Colon (tissue), 2 donors: ENCODE measurements around the gene SRBD1.

ENCODE experiments used
- FAIRE-seq: peaks from 2 replicates; lab custom pipeline; 2012; peaks lifted over from hg19 to GRCh38; lab: Jason Lieb, UNC
- donor health status: control.
- donor health status: control.

The SRBD1 gene

DNA sequence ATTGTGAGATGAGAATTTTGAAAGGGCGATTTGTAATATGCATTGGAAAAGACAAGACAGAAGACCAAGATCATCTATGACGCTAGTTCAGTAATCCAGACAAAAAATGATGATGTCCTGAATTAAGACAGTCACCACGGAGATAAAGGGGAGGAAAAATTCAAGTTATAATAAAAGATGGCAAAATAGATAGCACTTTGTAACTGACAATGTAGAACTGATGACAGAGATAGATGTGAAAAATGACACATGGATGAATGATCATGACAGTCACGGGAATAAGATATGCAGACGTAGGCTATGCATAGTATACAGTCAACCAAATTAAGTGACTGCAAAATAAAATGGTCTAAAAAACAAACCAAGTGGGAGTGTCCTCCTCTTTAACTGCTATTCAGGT, 59.2 kb downstream of the SRBD1 start:
- FAIRE-seq = no peak

DNA sequence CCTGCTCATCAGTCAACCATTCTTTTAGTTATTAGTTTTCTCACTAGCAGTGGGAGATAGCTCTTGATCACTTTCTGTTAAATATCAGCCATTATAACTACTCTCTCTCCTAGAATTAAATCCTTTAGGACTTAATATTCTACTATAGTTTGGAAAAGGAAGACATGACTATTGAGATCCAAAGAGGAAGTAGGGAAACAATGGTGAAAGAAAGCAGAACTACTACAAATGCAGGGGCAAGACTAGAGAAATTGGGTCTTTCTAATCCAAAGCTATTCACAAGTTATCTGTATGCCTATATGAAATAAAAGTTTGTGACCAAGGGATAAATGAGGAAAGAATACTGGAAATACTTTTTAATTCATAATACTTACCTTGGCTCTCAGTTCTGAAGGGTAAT, 65.1 kb downstream of the SRBD1 start:
- FAIRE-seq = no peak

DNA sequence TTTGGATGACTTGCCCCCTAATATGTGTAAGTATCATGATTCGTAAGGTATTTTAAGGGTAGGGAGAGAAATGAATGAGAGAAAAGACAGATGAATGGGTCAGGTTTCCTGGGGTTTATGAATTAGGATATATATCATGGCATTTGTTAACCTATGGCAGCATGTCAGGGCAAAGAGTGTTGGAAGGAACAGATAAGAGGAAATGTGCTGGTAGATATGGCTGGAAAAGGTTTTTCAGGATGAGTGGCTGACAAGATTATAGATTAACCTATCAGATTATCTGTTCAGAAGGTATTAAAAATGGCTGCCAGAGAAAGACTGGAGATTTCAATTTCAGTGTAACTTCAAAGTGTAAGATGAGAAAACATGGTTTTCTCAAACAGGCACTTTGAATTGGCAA, 67.8 kb downstream of the SRBD1 start:
- FAIRE-seq = no peak

DNA sequence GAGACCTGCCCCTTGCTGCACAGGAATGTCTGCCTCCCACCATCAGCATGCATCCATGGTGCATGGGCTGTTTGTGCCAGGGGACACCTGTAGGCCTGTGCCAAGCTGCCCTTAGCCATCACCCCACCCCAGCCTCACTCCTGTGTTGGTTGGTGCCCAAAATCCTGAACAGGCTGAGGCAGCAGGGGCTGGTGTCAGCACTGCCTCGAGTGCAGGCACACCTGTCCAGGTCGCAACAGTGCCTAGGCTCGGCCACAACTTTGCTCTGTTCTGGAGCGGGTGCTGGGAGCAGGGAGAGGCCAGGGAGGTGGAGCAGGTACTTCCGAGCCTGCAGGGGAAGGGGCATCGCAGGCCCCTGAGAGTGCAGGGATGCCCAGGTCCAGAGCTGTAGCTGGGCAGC, 69.1 kb downstream of the SRBD1 start:
- no peak for FAIRE-seq

DNA sequence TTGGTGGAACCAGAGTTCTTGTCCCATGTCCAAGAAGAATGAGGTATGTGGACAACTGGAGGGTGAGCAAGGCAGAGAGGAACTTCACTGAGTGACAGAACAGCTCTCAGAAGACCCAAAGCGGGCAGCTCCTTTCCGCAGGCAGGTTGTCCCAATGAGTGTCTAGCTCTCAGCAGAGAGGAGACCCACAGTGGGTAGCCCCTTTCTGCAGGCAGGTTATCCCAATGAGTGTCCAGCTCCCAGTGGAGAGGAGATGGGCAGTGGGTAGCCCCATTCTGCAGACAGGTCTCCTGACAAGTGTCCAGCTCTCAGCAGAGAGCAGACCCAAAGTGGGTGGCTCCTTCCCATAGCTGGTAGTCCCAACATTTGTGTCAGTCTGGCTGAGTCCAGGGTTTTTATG, 69.6 kb downstream of the SRBD1 start:
- FAIRE-seq = no peak

DNA sequence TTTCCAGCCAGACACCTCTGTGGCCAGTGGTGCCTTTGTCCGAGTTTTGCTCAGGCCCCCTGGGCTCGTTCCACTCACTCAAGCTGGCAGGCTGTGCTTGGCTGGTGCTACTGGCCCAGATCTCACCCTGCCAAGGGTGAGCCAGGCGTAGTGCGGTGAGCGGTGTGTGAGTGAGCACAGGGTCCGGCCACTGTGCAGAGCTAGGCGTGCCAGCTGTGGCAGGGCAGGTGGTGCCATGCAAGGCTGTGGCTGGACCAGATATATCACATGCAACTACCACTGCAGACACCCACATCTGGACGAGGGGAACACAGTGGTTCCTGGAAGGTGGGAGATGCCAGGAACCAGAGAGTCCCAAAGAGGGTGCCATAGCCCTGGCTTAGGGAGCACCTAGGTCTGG, 70.1 kb downstream of the SRBD1 start:
- no peak for FAIRE-seq

DNA sequence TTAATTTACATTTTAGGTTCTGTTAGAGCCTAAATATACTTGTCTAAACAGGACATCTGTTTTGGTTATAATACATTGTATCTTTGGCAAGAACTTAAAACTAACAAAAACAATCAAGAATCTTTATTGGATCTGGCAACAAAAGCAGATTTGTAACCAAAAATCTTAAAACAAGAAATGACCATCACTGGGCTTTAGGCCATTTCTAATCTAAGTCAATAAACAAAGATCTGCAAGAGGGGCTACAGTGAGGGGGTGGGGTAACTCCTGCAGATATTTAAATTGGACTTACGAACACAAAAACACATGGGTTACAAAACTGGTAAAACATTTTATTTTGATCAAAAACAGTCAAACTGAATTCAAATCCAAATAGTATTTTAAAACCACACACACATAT, 77.3 kb downstream of the SRBD1 start:
- no peak for FAIRE-seq

DNA sequence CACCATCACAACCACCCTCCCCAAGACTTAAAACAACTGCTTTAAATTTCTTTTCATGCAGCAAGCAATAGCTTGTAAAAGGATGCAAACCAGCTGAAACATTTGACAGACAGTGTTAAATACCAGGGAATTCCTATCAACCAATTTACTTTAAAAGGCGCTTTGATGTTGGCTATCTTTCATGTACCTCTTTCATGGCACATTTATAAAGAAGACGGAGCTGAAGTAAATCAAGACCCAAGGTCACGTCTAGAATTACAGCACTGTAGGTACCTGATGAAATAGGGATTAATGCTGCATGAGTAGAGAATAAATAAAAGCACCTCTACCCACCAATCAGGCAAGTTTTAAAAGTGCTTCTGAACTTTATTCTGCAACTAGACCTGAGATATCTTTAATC, 78.9 kb downstream of the SRBD1 start:
- FAIRE-seq = no peak

DNA sequence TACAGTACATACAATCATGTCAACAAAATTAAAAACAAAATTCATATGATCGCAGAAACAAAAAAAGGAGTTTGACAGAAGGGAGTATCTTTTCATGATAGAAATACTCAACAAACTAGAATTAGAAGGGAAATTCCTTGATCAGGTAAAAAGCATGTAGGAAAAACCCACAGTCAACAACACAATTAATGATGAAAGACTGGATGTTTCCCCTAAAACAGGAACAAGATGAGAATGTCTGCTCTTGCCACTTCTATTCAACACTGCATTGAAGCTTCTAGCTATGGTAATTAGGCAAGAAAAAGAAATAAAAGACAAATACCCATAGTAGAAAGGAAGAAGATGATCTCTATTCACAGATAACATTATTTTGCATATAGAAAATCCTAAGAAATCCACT, 87.1 kb downstream of the SRBD1 start:
- FAIRE-seq = no peak

DNA sequence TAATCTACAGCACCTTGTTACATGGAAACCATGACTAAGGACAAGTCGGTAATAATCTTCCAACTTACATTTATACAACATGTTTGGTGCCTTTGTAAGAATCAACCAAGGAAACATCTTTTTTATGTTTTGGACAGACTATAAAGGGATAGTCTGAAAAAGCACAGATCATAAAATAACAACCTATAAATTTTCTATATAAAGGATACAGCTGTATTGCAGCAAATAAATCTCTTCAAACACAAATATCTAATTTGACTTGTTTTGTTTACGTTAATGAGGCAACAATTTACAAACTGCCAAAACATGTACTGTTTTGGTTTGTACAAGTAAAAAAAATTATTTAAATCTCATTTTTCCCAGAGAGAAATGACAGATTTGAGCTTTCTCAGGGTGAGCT, 92.5 kb downstream of the SRBD1 start:
- FAIRE-seq = no peak

DNA sequence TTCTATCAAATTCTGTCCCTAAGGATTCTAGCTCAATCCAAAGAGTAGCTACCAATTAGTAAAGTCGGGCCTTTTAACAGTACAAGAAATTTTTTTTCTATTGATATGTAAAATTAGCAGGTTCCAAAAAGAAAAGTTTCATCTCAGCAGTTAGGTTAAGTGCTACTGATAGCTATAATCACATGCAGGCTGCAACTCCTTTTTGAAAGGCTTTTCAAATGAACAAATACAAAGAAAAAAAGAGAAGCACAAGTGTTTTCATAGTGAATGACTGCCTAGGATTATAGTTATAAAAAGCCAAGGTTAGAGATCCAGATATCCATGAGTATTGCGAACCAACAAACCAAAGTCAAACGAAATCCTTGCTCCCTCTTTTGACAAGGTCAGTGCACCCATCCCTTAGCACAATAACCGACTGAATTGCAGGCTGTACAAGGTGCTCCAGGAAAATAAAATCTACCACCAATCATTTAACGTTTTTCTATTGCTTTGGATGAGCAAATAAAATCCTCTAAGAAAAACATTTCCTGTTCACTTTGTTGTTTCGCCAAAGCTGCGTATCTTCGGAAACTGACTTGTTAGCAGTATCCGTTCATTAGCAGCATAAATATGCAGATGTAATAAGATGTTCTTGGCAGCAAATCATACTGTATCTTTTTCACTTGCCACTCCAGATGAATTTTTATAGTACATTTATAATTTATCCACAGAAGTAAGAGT, 100.2 kb downstream of the SRBD1 start:
- FAIRE-seq = no peak

DNA sequence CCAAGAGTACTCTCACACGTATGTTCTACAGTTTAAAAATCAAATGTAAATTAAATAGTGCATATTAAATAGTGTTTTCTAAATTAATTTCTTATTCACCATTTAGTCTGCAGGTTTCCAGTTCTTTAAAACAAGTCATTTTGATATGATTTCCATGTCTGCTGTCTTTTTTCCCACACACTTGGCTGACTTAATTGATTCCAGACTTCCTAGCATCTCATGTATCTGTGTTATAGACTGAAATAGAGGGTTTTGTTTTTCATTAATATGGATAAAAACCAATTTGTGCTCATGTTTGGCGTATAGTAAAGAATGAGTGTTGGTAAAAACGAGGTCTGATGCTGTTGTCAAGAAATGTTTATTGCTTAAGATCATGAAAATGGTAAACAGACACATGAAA, 104.3 kb downstream of the SRBD1 start:
- no peak for FAIRE-seq

DNA sequence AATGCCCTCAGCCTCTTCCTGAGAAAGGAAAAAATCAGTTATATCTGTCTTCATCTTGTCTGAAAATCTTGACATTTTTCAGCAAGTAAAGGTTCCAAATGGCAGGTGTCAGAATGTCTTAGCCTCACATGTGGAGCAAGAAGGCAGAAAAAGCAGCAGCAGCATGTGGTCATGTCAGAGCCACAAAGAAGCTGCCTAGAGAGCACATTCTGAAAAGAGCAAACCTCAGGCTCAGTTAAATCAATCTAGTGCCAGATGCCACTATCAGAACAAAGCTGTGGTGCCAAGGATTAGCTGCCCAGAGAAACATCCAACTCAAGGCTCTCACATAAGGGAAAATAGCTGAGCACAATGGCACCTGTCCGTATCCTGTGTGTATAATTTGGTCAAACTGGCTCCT, 105.9 kb downstream of the SRBD1 start:
- no peak for FAIRE-seq

DNA sequence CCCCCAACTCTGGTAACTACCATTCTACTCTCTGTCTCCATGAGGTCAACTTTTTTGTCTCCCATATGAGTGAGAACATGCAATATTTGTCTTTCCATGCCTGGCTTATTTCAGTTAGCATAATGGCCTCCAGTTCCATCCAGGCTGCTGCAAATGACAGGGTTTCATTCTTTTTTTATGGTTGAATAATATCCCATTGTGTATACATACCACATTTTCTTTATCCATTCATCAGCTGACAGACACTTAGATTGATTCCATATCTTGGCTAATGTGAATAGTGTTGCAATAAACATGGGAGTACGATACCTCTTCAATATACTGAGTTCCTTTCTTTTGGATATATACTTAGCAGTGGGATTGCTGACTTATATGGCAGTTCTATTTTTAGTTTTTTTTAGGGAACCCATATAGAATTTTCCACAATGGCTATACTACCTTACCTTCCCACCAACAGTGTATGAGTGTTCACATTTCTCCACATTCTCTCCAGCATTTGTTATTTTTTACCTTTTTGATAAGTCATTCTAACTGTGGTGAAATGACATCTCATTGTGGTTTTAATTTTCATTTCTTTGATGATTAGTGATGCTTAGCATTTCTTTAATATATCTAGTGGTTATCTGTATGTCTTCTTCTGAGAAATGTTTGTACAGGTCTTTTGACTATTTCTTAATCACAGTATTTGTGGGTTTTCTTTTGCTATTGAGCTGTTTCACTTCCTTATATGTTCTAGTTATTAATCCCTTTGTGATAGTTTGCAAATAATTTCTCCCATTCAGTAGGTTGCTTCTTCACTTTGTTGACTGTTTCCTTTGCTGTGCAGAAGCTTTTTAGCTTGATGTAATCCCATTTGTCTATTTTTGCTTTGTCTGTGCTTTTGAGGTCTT, 112.2 kb downstream of the SRBD1 start:
- FAIRE-seq = no peak

DNA sequence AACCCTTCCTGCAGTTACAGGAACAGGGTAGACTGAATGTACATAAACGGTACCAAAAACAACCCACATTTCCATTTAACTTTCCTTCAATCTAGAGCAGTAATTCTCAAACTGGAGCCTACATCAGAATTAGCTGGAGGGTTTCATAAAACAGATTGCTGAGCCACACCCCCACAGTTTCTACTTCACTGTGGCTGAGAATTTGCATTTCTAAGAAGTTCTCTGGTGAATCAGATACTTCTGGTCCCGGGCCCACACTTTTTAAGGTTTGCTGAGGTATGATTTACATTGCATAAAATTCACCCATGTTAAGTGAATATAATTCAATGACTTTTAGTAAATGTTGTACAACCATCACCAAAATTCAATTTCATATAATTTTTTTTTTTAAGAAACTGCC, 113.7 kb downstream of the SRBD1 start:
- FAIRE-seq = no peak

DNA sequence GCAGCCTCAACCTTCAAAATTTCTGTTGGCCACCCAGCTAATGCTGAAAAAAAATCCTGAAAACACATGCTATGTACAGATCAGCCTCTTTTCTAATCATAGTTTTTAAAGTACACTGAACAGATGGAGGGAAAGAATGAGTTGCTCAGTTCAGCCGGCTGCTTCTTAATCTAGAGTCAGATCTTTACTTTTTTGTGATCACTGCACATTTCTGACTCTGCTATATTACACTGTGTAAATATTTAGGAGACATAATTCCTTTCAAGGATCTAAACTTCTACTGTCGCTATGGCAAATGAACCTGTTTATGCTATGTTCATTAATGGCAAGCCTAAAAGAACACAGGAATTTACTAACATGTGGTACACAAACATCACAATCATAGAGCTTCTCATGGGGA, 114.2 kb downstream of the SRBD1 start:
- FAIRE-seq = no peak

DNA sequence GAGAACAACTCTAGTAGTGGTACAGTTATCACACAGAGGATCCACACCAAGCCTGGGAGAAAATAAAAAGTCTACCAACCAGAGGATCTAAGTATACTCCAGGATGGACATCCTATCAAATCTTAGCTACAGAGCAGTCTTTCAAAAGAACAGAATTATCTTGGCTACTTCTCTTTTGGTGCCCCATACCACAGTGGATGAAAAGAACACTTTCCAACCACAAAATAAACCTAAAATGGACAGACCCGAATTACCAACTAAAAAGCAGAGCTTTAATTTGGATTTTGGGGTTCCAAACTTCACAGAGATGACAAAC, 116.1 kb downstream of the SRBD1 start:
- no peak for FAIRE-seq

DNA sequence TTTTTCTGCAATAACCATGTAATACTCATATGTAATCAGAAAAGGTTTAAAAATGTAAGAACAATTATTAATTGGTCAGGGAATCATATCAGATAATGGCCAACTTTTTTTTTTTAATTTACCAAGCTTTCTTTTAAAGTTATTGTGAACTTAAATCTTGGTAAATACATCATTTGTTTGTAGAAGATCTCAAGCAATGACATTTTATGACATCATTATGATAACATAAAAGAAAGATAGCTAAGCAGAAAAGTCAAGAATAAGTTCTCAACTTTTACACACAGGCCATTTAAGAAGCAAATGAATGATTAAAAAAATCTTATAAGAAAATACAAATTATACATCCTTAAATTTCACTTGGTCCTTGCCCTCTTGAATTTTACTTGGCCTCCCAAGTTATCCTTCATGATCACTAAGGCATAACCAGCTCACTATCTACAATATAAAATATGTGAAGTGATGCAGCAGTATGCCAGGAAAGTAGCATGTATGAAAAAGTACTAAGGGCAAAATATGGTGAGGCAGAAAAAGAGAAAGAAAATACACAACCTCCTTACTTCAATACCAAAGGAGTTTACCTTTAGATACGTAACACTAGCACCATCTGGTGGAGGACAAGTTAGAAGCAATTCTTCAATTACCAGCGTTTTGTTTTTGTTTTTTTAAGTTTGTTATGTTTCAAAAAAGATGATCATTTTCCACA, 116.6 kb downstream of the SRBD1 start:
- peak; percentile 21 for FAIRE-seq

DNA sequence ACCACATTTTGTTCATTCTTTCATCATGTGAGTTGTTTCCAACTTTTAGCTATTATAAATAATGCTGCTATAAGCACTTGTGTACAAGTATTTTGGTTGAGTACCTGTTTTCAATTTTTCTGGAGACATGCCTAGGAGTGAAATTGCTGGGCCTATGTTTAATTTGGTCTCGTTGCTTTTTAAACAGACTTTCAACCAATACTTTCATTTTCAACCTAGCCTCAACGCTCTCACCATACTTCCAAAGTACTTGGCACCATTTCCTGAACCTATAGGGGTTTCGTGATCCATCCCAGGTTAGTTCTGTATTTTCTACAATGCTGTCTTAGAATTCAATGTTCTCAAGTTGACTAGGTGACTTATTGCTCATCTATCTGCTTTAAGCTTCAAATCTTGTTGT, 126.1 kb downstream of the SRBD1 start:
- FAIRE-seq = no peak

DNA sequence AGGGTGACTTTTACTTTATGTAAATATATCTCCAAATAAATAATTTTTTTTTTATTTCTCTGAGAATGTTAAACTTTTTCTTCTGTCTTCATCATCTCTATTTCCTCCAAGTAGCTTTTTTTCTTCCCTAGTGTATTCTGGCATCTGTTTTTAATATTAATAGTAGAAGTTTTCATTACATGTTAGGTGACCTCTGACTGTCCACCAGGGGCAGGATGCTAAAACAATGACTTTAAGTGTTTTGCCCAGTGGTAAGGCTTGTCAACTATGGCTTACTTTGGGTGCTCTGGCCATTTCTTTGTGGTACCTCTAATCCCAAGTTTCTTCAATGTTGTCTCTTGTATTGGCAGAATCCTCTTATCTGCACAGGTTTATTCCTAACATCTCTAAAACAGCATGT, 127.1 kb downstream of the SRBD1 start:
- no peak for FAIRE-seq

DNA sequence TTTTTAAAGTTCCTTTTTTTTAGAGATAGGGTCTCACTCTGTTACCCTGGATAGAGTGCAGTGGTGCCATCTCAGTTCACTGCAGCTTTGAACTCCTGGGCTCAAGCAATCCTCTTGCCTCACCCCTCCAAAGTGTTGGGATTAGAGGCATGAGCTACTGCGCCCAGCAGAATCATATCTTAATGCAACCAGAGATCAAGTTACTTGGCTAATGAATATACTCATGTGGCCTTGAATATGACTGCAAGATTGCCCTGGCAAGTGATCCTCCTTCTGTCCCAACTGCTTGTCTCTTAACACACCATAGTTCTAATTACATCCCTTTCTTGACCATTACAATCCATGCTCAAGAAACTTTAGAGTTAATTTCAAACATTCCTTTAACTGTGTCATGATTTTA, 133.5 kb downstream of the SRBD1 start:
- no peak for FAIRE-seq

DNA sequence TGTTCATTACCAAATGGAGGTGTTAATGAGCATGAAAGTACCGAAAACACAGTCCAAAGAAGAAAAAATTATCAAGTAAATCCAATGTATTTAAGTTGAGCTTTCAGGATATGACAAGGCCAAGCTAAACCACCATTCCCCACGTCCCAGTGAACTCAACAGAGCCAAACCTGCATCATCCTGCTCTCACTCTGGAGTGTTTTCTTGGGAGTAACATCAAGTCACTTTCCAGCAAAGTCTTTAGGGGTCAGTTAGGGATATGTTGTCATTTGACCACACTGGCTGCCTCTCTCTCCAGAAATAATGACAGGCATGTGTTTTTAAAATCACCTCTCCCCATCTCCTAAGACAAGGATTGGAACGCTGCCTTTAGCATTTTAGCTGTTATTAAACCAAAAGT, 140.5 kb downstream of the SRBD1 start:
- FAIRE-seq = no peak

DNA sequence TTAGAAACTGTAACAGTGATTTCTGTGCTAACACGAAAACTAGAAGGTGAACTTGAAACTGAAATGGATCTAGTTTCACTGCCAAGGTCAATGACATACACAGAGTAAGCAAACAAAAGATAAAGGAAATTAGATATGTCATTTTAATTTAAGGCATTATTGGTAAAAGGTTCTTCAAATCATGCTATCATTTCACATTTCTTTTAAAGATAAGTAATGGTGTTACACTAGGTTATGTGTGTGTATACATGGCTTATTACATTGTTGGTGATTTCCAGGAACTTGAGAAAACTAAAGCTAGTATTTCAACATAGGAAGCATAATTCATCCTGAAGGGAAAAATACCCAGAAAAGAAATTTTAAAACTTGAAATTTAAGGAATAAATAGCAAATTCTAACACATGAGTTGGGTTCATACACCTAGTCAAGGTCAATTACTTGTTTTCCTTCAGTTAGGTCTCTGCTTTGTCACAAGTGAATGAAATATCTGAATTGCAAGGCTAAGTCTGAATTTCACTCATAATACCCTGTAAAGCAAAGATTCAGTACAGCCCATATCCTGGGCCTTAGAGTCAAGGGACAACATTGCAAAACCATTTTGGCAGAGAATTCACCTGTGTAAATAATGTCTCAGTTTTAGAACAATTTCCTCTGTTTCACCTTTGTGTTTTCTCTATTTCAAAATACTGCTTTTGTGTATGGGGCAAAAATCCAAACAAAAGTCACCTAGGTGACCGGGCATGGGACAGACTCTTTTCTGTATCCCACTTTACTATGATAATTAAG, 141.6 kb downstream of the SRBD1 start:
- FAIRE-seq = no peak
